Esophagus muscularis mucosa (tissue), 4 donors: ENCODE results near the gene TXNL4A. TPM values are rescaled to one million over a fixed set of nuclear protein-coding genes. Genes with fewer than 3 reads are reported as not detected.

Source experiments
- DNase-seq: peaks from one replicate; pipeline ENCODE4 v3.0.0-alpha.2; 2017; ENCODE audit errors: extremely low spot score
- H3K27ac ChIP-seq, 4 donors: fragments of 200-600 bp; sonication (generic); replicated peaks in 1 of 4; 1 replicate in 3 of 4; 2 replicates in 1 of 4; pipeline ENCODE4 v1.5.1; 2016 to 2019; ENCODE audit warnings: mild to moderate bottlenecking in 1 of 4
- H3K27me3 ChIP-seq, 4 donors: fragments of 200-600 bp; sonication (generic); one replicate each; pipeline versions ENCODE4 v1.5.1 to v1.6.0; 2016 to 2019
- H3K36me3 ChIP-seq, 4 donors: fragments of 200-600 bp; sonication (generic); one replicate each; pipeline ENCODE4 v1.5.1; 2016 to 2019
- H3K4me1 ChIP-seq, 4 donors: fragments of 200-600 bp; sonication (generic); one replicate each; pipeline ENCODE4 v1.5.1; 2016 to 2019
- H3K4me3 ChIP-seq, 4 donors: fragments of 200-600 bp; sonication (generic); 1 replicate in 2 of 4; 2 replicates in 2 of 4; pipeline ENCODE4 v1.5.1; 2016 to 2019; ENCODE audit warnings: mild to moderate bottlenecking in 4 of 4, moderate library complexity in 1 of 4
- H3K9me3 ChIP-seq, 4 donors: fragments of 200-600 bp; sonication (generic); 1 replicate in 3 of 4; 2 replicates in 1 of 4; pipeline ENCODE4 v1.5.1; 2016 to 2019
- EP300 ChIP-seq: sonication (generic); formaldehyde crosslinking; IDR thresholded peaks from one replicate; pipeline ENCODE4 v1.6.1; 2017; ENCODE audit warnings: antibody characterized with exemption
- POLR2A ChIP-seq: fragments of 450-650 bp; IDR thresholded peaks from one replicate; pipeline ENCODE4 v1.6.1; 2017; ENCODE audit warnings: antibody characterized with exemption, moderate library complexity, mild to moderate bottlenecking, low read depth
- POLR2AphosphoS5 ChIP-seq, 2 donors: sonication (generic); formaldehyde crosslinking; IDR thresholded peaks; one replicate each; pipeline ENCODE4 v1.6.1; 2017; ENCODE audit warnings: antibody characterized with exemption in 2 of 2
- WGBS: methylation state at CpG from one replicate; pipeline ENCODE4 v1.1.5; 2018; 5-methylcytosine and 5-hydroxymethylcytosine counted together
- intact Hi-C: fragments of 100-400 bp; cut with DNase I; formaldehyde crosslinking; loops from one replicate; pipeline ENCODE4 v1.15.1; 2023
- total RNA-seq, 4 donors: library from RNA; depleted of rRNA; stranded (reverse); fragments of >200 nt; gene quantifications; one replicate each; pipeline versions ENCODE4 v1.1.0 to v1.2.1, GENCODE V29; 2016
- TF ChIP-seq, protein P1 (sequence below), 3 experiments: fragments of 200-600 bp in 2 of 3; fragments of 450-650 bp in 1 of 3; sonication (generic) in 2 of 3; IDR thresholded peaks; one replicate each; pipeline ENCODE4 v1.5.1; 2017 to 2019; ENCODE audit warnings: antibody characterized with exemption in 3 of 3, mild to moderate bottlenecking in 2 of 3, moderate library complexity in 1 of 3

The TXNL4A gene
- total RNA-seq, 4 donors from 2014 or later = 21.6 to 44.9 (median 38.9) TPM

DNA sequence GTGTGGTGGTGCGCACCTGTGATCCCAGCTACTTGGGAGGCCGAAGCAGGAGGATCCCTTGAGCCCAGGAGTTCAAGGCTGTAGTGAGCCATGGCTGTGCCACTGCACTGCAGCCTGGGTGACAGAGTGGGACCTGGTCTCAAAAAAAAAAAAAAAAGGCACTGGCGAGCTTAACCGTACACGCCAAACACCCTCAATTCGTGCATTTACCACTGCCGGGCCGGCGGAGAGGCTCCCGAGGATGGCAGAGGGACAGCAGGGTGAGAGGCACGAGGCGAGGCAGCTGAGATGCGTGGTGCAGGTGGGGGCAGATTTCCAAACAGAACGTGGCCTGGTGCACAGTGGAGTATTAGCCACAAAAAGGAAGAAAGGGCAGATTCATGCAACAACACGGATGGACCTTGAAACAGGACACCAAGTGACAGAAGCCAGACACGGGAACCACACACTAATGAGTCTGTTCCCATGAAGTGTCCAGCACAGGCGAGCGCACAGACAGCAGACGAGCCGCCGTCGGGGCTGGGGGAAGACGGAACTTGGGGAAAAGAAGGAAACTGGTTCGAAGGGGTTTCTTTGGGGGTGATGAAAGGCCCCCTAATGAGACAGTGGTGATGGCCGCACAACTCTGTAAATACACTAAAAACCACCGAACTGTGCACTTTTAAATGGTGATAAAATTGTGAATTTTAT lies 64.3 kb downstream of the TXNL4A start:
- 93% methylated on average over 26 of the region's 26 CpGs for WGBS
- Histone ChIP-seq H3K4me3 (no peak overlapping the region), H3K9me3 (peaks cover 0 to 7% (median 6%) of the 10 kb centered on the region in 4 donors), H3K27me3 (no peaks in the 10 kb centered on the region), H3K36me3 (peaks cover 4 to 32% (median 24%) of the 10 kb centered on the region in 4 donors), H3K4me1 (peaks cover 9 to 25% (median 19%) of the 10 kb centered on the region in 4 donors), H3K27ac (no peak overlapping the region)
- intact Hi-C loops = no loop called here
- no peak for DNase-seq
- TF ChIP-seq POLR2A (no peak), POLR2AphosphoS5 (IDR thresholded peaks at IDR 0.05) (no peak), EP300 (no peak)
- TF ChIP-seq, protein P1, sequence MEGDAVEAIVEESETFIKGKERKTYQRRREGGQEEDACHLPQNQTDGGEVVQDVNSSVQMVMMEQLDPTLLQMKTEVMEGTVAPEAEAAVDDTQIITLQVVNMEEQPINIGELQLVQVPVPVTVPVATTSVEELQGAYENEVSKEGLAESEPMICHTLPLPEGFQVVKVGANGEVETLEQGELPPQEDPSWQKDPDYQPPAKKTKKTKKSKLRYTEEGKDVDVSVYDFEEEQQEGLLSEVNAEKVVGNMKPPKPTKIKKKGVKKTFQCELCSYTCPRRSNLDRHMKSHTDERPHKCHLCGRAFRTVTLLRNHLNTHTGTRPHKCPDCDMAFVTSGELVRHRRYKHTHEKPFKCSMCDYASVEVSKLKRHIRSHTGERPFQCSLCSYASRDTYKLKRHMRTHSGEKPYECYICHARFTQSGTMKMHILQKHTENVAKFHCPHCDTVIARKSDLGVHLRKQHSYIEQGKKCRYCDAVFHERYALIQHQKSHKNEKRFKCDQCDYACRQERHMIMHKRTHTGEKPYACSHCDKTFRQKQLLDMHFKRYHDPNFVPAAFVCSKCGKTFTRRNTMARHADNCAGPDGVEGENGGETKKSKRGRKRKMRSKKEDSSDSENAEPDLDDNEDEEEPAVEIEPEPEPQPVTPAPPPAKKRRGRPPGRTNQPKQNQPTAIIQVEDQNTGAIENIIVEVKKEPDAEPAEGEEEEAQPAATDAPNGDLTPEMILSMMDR (IDR thresholded peaks at IDR 0.05) = no peak

DNA sequence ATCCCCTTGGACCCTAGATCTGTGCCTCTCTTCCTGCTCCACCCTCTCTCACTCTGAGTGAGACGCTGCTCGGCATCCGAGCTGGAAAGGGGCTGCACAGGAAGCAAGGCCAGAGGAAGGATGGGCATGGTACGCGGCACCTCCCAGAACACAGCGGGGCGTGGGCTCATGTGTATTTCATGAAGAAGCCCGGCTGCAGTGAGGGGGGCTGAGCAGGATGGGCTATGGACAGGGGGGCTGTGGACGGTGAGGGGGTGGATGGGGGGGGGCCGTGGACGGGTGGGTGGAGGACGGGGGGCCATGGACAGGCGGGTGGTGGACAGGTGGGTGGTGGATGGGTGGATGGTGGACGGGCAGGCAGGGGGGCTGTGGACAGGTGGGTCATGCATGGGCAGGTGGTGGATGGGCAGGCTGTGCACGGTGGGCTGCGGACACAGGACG lies 65.4 kb downstream of the TXNL4A start:
- intact Hi-C loops = no loop called here
- TF ChIP-seq EP300 (no peak), POLR2AphosphoS5 (IDR thresholded peaks at IDR 0.05) (no peak)
- TF ChIP-seq, protein P1 (IDR thresholded peaks at IDR 0.05) = no peak
- H3K9me3 ChIP-seq = no peaks in the 10 kb centered on the region
- peaks cover 9 to 25% (median 19%) of the 10 kb centered on the region in 4 donors for H3K4me1 ChIP-seq
- no peak overlapping the region for H3K27ac ChIP-seq
- no peak for DNase-seq
- peaks cover 10 to 32% (median 24%) of the 10 kb centered on the region in 4 donors for H3K36me3 ChIP-seq
- WGBS = 84% methylated on average over 17 of the region's 17 CpGs
- no peaks in the 10 kb centered on the region for H3K27me3 ChIP-seq
- H3K4me3 ChIP-seq = no peak overlapping the region

DNA sequence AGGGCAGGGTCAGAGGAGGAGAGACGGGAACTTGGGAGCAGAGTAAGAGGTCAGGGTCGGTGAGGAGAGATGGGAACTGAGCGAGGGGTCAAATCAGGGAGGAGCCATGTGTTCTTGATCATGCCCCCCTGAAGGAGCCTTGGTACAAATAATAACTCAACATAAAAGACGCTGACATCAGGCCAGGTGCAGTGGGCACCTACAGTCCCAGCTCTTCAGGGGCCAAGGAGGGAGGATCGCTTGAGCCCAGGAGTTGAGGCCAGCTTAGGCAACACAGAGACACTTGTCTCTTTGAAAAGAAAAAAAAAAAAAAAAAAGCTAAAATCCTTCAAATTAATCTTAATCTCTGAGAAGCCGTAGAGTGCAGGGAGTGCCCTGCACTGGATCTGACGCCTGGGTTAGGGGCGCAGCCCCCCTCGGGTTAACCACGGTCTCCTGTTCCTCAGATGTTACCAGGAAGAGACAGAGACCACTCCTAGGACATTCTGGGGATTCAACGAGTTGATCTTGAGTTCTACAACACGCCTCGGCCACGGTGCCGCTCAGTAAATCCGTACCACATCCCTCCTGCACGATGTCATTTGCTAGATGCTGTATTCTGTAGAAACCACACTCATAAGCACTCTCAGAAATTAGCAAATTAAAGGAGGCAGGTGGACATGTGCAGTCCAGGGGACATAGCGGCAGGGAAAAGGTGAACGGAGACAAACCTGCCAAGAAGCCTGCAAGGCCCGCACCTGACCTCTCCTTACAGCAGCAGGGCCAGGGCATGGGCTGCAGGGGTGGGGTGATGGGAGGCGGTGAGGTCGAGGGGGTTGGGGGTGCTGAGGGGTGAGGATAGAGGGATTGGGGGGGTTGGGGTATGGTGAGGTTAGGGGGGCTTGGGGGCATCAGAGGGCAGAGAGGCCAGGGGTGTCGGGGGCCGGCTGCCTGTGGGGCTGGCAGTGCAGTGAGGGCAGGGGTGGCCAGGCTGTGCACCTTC lies 66.1 kb downstream of the TXNL4A start:
- Histone ChIP-seq H3K27me3 (no peaks in the 10 kb centered on the region), H3K4me1 (peaks cover 9 to 25% (median 19%) of the 10 kb centered on the region in 4 donors), H3K9me3 (no peaks in the 10 kb centered on the region), H3K27ac (no peak overlapping the region), H3K4me3 (no peak overlapping the region), H3K36me3 (peaks cover 10 to 35% (median 25%) of the 10 kb centered on the region in 4 donors)
- intact Hi-C loops = no loop called here
- DNase-seq = no peak
- 95% methylated on average over 23 of the region's 24 CpGs for WGBS
- TF ChIP-seq POLR2AphosphoS5 (IDR thresholded peaks at IDR 0.05) (no peak), POLR2A (no peak), EP300 (no peak)
- TF ChIP-seq, protein P1 (IDR thresholded peaks at IDR 0.05) = no peak

Other genes with a start within 250 kb of the TXNL4A start
- 1 to 10 TPM in 1 of 4 donors, not detected in 3; 1.7 TPM for gene KCNG2, start 190.6 kb downstream of the TXNL4A start, total RNA-seq
- gene SLC66A2, start 36.9 kb downstream of the TXNL4A start, total RNA-seq = 10 to 100 TPM; 27.0 to 46.4 (median 41.5) TPM
- gene HSBP1L1, start 23.9 kb downstream of the TXNL4A start, total RNA-seq = 1 to 10 TPM; 4.6 to 7.2 (median 6.6) TPM
- gene RBFA, start 45.9 kb upstream of the TXNL4A start, total RNA-seq = 10 to 100 TPM; 22.0 to 32.0 (median 25.6) TPM
- 10 to 100 TPM; 17.1 to 18.9 (median 17.3) TPM for gene ADNP2, start 120.7 kb upstream of the TXNL4A start, total RNA-seq